BJ (cell line): Measurements from ENCODE around the gene AKNAD1. TPM values are rescaled to one million over a fixed set of nuclear protein-coding genes. Genes with fewer than 3 reads are reported as not detected.

ENCODE experiments used
- CTCF ChIA-PET: fragments of 350-600 bp; formaldehyde crosslinking; extraction: SDS; loops from one replicate; lab custom pipeline; 2021; ENCODE audit warnings: antibody characterized with exemption, inconsistent platforms; lab: Yijun Ruan, JAX
- POLR2A ChIA-PET: fragments of 300-600 bp; sonication (Branson Sonifier 250); formaldehyde crosslinking; extraction: SDS; loops from one replicate; lab custom pipeline; 2021; ENCODE audit warnings: antibody characterized with exemption; lab: Charles Lee
- DNase-seq: peaks from one replicate; pipeline ENCODE4 v3.0.0-alpha.2; 2011; ENCODE audit warnings: low read depth
- H3K27me3 ChIP-seq: 2 replicates; pipeline ENCODE4 v1.6.0; 2011; ENCODE audit warnings: low read length; ENCODE audit not compliant: control insufficient read depth, insufficient read depth
- H3K36me3 ChIP-seq: 2 replicates; pipeline ENCODE4 v1.5.1; 2011; ENCODE audit warnings: low read length; ENCODE audit not compliant: control insufficient read depth, insufficient read depth
- H3K4me3 ChIP-seq: 2 replicates; pipeline ENCODE4 v1.5.1; 2011; ENCODE audit warnings: low read depth, mild to moderate bottlenecking, control low read depth, low read length
- CTCF ChIP-seq: IDR thresholded peaks from 2 replicates; pipeline ENCODE4 v1.5.1; 2011; ENCODE audit warnings: low read depth, mild to moderate bottlenecking, control low read depth, inconsistent platforms, low read length, moderate library complexity; ENCODE audit not compliant: insufficient read depth
- polyA plus RNA-seq: library from polyadenylated mRNA; depleted of rRNA; stranded (reverse); fragments of >200 nt; gene quantifications from 2 replicates; pipeline ENCODE4 v1.2.3, GENCODE V29; 2011

Gene AKNAD1
- polyA plus RNA-seq, 1 experiment: 0.25 TPM

GRCh38 chr1:108831225-108831624 lies 25.7 kb downstream of the AKNAD1 start:
- no peaks in the 10 kb centered on the region for H3K36me3 ChIP-seq
- CTCF ChIA-PET: interaction anchor here (0.8 to 7.2 kb wide), 3 partner anchors 21 to 66 kb away, joined by 3 to 147 read pairs (median 17); no protein-coding TSS in a partner anchor
- POLR2A ChIA-PET: interaction anchor here (1.1 kb wide), 1 partner anchor 65 kb away, joined by 5 read pairs; no protein-coding TSS in a partner anchor
- TF ChIP-seq CTCF: no peak
- H3K27me3 ChIP-seq: no peaks in the 10 kb centered on the region
- no peak overlapping the region for H3K4me3 ChIP-seq
- DNase-seq: peak; percentile 18

GRCh38 chr1:108830119-108831008 lies 26.5 kb downstream of the AKNAD1 start:
- TF ChIP-seq CTCF: no peak
- Histone ChIP-seq H3K4me3 (peak overlapping the region; percentile 12), H3K36me3 (no peaks in the 10 kb centered on the region), H3K27me3 (no peaks in the 10 kb centered on the region)
- peak; percentile 96 for DNase-seq
- POLR2A ChIA-PET: interaction anchor here (1.1 kb wide), 1 partner anchor 66 kb away, joined by 5 read pairs; no protein-coding TSS in a partner anchor
- CTCF ChIA-PET: interaction anchor here (0.8 to 7.2 kb wide), 5 partner anchors 10 to 67 kb away, joined by 3 to 147 read pairs (median 17); no protein-coding TSS in a partner anchor

- Histone ChIP-seq H3K4me3 (no peak overlapping the region), H3K27me3 (no peaks in the 10 kb centered on the region), H3K36me3 (no peaks in the 10 kb centered on the region)
- TF ChIP-seq CTCF: no peak
- no peak for DNase-seq
- POLR2A ChIA-PET: no interaction called here
- CTCF ChIA-PET: interaction anchor here (1.6 to 7.2 kb wide), 8 partner anchors 10 to 67 kb away, joined by 5 to 147 read pairs (median 12); partner anchors contain the start of gene GPSM2
Observed at GRCh38 chr1:108829498-108829916, 27.4 kb downstream of the AKNAD1 start.

DNA sequence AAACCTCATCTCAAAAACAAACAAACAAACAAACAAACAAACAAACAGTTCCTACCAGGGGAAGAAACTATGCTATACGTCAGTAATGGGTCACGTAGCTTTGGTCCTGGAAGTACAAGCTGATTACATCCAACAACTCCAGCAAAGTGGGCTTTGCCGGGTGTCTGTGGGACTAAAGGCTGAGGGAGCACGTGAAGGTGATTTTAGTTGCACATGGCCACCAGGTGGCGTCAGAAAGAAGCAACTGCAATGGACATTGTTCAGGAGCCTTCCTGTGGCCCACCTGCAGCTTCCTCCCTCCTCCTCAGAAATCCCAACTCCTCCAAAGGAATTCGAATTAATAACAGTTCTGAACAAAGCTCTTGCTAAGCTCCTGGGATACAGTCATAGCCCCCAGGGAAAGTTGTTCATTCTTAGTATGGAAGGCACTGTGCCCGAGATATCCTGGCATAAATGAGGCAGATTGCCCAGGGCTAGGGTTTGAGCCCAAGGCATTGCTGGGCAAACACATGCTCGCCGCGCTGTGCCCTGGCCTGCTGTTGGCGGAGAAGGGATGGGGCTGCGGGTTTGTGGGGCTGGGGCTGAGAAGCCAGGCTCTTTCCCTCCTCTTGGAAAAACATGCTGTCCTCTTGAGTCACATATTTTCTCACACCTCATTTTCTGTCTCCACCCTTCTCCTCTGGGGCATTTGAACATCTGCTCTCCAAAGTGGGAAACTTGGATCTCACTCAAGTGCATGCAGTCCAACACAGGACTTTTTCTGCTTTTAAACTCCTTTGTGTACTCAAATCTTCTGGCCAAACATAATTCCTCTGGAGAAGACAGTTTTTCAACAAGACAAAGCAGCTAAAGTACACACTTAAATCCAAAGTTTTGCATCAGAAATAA lies 28.6 kb downstream of the AKNAD1 start:
- H3K4me3 ChIP-seq: peak overlapping the region; percentile 12; the same call in 1 of the 2 replicates
- peak; percentile 83 for DNase-seq
- H3K27me3 ChIP-seq: no peaks in the 10 kb centered on the region
- ChIA-PET CTCF (interaction anchor here (0.5 to 7.2 kb wide), 28 partner anchors 9 to 1045 kb away, joined by 3 to 147 read pairs (median 4); partner anchors contain the start of gene GPSM2), POLR2A (interaction anchor here (0.5 kb wide), 1 partner anchor 16 kb away, joined by 6 read pairs; no protein-coding TSS in a partner anchor)
- peak; percentile 68 for TF ChIP-seq CTCF
- H3K36me3 ChIP-seq: no peaks in the 10 kb centered on the region
